GM12874 (cell line): ENCODE measurements around the gene HSD17B11.
A peak's percentile ranks its signal among the peaks of the same experiment; 100 is the strongest.

ENCODE experiments used
- CTCF ChIP-seq: IDR thresholded peaks from 2 replicates; pipeline ENCODE4 v1.5.1; 2011; ENCODE audit warnings: low read depth, mild to moderate bottlenecking, control low read depth, low read length, moderate library complexity; ENCODE audit not compliant: insufficient read depth

The HSD17B11 gene

GRCh38 chr4:87356832-87357526 lies 34.0 kb downstream of the HSD17B11 start:
- TF ChIP-seq CTCF = no peak

GRCh38 chr4:87354168-87355102 lies 36.6 kb downstream of the HSD17B11 start:
- TF ChIP-seq CTCF = no peak

DNA sequence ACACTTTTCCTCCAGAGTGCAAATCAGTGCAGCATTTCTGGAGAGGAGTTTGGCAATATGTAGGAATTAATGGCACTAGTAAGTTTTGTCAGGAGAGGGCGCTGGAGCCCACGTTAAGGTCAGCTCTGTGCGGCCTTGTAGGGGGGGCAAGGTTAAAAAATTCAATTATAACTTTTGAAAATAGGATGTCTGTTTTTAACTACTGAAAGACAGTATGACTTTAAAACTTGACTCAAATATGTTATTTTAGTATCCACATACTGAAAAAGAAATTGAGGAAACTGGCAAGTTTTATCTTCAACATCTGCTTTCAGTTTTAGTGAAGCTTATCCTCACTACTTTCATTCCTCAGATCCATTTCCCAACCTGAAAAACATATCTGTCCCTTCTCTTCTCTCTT lies 37.4 kb downstream of the HSD17B11 start:
- peak; percentile 44 for TF ChIP-seq CTCF

DNA sequence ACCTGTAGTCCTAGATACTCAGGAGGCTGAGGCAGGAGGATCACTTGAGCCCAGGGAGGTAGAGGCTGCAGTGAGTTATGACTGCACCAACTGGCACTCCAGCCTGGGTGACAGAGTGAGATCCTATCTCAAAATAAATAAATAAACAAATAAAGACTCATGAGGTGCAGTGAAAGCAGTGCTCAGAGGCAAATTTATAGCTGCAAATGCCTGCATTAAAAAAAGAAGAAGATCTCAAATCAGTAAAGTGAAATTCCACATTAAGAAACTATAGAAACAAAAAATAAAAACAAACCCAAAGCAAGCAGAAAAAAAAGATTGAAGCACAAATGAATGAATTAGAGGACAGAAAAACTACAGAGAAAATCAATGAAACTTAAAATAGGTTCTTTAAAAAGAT lies 45.8 kb downstream of the HSD17B11 start:
- no peak for TF ChIP-seq CTCF

GRCh38 chr4:87342872-87343271 lies 48.1 kb downstream of the HSD17B11 start:
- no peak for TF ChIP-seq CTCF

DNA sequence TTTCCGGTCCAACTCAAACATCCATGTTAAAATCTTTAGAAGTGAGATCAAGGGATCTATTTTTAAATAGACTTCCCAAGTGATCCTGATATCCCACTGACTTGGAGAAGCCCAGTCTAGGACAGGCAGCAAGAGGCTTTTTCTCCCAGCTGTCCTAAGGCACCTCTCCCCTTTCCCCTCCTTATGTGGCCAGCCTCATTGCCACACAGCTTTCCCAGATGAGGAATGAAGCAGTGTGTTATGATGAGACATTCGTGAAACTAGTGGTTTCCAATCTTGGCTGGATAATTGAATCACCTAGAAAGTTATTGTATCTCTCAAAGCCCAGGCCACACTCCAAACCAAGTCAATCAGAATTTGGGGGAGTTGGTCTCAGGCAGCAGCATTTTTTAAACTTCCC lies 51.5 kb downstream of the HSD17B11 start:
- no peak for TF ChIP-seq CTCF

GRCh38 chr4:87337361-87337760 lies 53.6 kb downstream of the HSD17B11 start:
- TF ChIP-seq CTCF = no peak
